Testis (tissue), 2 donors: ENCODE data around the gene KIF7.

Source experiments
- CTCF ChIP-seq, 3 experiments: fragments of 450-650 bp in 2 of 3; fragments of 200-600 bp in 1 of 3; sonication (generic) in 1 of 3; IDR thresholded peaks; one replicate each; pipeline ENCODE4 v1.5.1; 2016 to 2019; ENCODE audit warnings: antibody characterized with exemption in 3 of 3, mild to moderate bottlenecking in 2 of 3, moderate library complexity in 1 of 3
- POLR2A ChIP-seq: fragments of 450-650 bp; IDR thresholded peaks from one replicate; pipeline ENCODE4 v1.6.1; 2017; ENCODE audit warnings: antibody characterized with exemption, mild to moderate bottlenecking, moderate library complexity

- no peak for TF ChIP-seq CTCF (IDR thresholded peaks at IDR 0.05)
- TF ChIP-seq POLR2A: no peak
Observed at GRCh38 chr15:89654847-89655805, at the start of gene KIF7.
